ENCODE measurements around the gene COPE. TPM values are rescaled to one million over a fixed set of nuclear protein-coding genes. Genes with fewer than 3 reads are reported as not detected.

COPE gene
- total and polyA plus RNA-seq, 2 of the 8 experiments (the other 6 are each of a cell fraction or from before 2014, with no cell fraction given) = 178 to 356 TPM

- 90% methylated on average over 10 of the region's 10 CpGs; no CpG with 5 or more reads in 1 of the 2 experiments for WGBS, 2 experiments (ENCODE audit: extremely low coverage in 1 of 2, insufficient coverage in 1 of 2, insufficient read length in 1 of 2, insufficient replicate concordance in 2 of 2, low coverage in 1 of 2, low lambda C conversion rate in 2 of 2, missing lambda C conversion rate in 1 of 2)
- H3K23ac ChIP-seq (ENCODE audit: insufficient read length) = no peak overlapping the region
- TF ChIP-seq SIRT6 (IDR thresholded peaks at IDR 0.05; ENCODE audit: low read length) (no peak), PHF8 (conservative IDR thresholded peaks at IDR 0.05; ENCODE audit: low read depth, low read length) (no peak), RNF2 (IDR thresholded peaks at IDR 0.05; ENCODE audit: borderline replicate concordance, low read depth, low read length, missing control alignments, poor library complexity, severe bottlenecking) (no peak), HDAC2 (IDR thresholded peaks at IDR 0.05; ENCODE audit: borderline replicate concordance in 1 of 2, low read depth in 2 of 2, low read length in 2 of 2) (no peak), EZH2 (IDR thresholded peaks at IDR 0.05; ENCODE audit: low read depth, low read length, severe bottlenecking) (no peak), NRF1 (IDR thresholded peaks at IDR 0.05; ENCODE audit: low read depth, low read length) (no peak), CHD2 (IDR thresholded peaks at IDR 0.05; ENCODE audit: low read length) (no peak)
- TF ChIP-seq, protein P1, sequence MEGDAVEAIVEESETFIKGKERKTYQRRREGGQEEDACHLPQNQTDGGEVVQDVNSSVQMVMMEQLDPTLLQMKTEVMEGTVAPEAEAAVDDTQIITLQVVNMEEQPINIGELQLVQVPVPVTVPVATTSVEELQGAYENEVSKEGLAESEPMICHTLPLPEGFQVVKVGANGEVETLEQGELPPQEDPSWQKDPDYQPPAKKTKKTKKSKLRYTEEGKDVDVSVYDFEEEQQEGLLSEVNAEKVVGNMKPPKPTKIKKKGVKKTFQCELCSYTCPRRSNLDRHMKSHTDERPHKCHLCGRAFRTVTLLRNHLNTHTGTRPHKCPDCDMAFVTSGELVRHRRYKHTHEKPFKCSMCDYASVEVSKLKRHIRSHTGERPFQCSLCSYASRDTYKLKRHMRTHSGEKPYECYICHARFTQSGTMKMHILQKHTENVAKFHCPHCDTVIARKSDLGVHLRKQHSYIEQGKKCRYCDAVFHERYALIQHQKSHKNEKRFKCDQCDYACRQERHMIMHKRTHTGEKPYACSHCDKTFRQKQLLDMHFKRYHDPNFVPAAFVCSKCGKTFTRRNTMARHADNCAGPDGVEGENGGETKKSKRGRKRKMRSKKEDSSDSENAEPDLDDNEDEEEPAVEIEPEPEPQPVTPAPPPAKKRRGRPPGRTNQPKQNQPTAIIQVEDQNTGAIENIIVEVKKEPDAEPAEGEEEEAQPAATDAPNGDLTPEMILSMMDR (IDR thresholded peaks at IDR 0.05; ENCODE audit: control extremely low read depth in 1 of 3, insufficient read depth in 1 of 3, low read depth in 1 of 3, low read length in 3 of 3) = no peak
Measured at GRCh38 chr19:18889949-18890745, 29.0 kb downstream of the COPE start.

More at GRCh38 chr19:18889949-18890745, 29.0 kb downstream of the COPE start:
- Histone ChIP-seq H3K4ac (replicated peaks; ENCODE audit: insufficient read length, low read depth, low read length) (no peak overlapping the region), H3K23me2 (ENCODE audit: low read depth, low read length) (peaks cover under 1% of the 10 kb centered on the region; the same call in 1 of the 2 replicates), H3K36me3 (ENCODE audit: control insufficient read depth in 2 of 4, insufficient read depth in 4 of 4, low read length in 3 of 4) (no peaks in the 10 kb centered on the region), H3K4me2 (ENCODE audit: insufficient read depth in 1 of 2, low read depth in 2 of 2, low read length in 2 of 2) (no peak overlapping the region), H3K27me3 (replicated peaks in 1 of 4; ENCODE audit: control insufficient read depth in 3 of 4, extremely low read depth in 1 of 4, insufficient read depth in 3 of 4, low read length in 3 of 4) (peaks cover 0 to 2% (median 1%) of the 10 kb centered on the region in 4 experiments; a peak in 3 of 7 replicates), H4K8ac (ENCODE audit: extremely low read depth, insufficient read depth, low read length) (no peak overlapping the region), H4K20me1 (replicated peaks in 1 of 2; ENCODE audit: control insufficient read depth in 1 of 2, insufficient read depth in 2 of 2, low read length in 2 of 2) (peaks cover 2 to 12% of the 10 kb centered on the region in 2 experiments), H4K91ac (replicated peaks; ENCODE audit: insufficient read length, low read length) (no peak overlapping the region), H3K79me2 (ENCODE audit: control insufficient read depth in 1 of 2, insufficient read depth in 2 of 2, low read length in 2 of 2) (no peaks in the 10 kb centered on the region), H3K4me3 (ENCODE audit: extremely low read depth in 1 of 4, insufficient read depth in 2 of 4, low read depth in 3 of 4, low read length in 4 of 4) (no peak overlapping the region), H3K9ac (replicated peaks in 1 of 4; ENCODE audit: extremely low read depth in 1 of 4, low read depth in 3 of 4, low read length in 3 of 4) (no peak overlapping the region), H3K79me1 (ENCODE audit: low read depth, low read length) (0 out of 2 replicates have a peak, but pooled peaks cover 2% of the 10 kb centered on the region), H3K18ac (ENCODE audit: extremely low read depth, low read length) (no peak overlapping the region), H2BK15ac (ENCODE audit: low read length) (no peak overlapping the region), H2BK120ac (replicated peaks; ENCODE audit: low read depth, low read length) (no peak overlapping the region), H2BK12ac (ENCODE audit: low read depth, low read length) (no peak overlapping the region), H2BK20ac (ENCODE audit: low read length) (no peak overlapping the region), H2AFZ (ENCODE audit: low read length) (no peak overlapping the region), H3K4me1 (replicated peaks in 1 of 4; ENCODE audit: control insufficient read depth in 3 of 4, insufficient read depth in 4 of 4, low read length in 3 of 4) (peaks cover 0 to 8% (median 5%) of the 10 kb centered on the region in 4 experiments; a peak in 5 of 7 replicates), H2AK5ac (ENCODE audit: low read depth, low read length) (no peak overlapping the region), H2BK5ac (ENCODE audit: low read depth, low read length) (no peak overlapping the region), H3K27ac (ENCODE audit: low read depth, low read length) (no peak overlapping the region), H3K9me3 (ENCODE audit: insufficient read depth in 2 of 2, low read depth in 1 of 2, low read length in 1 of 2) (no peaks in the 10 kb centered on the region), H4K5ac (ENCODE audit: insufficient read length, low read depth, low read length) (no peak overlapping the region), H3K14ac (ENCODE audit: insufficient read length) (no peak overlapping the region), H3K56ac (replicated peaks; ENCODE audit: insufficient read length, low read depth, low read length) (no peak overlapping the region)
- ChIA-PET CTCF (ENCODE audit: partially characterized antibody) (interaction anchor here (0.8 to 2.5 kb wide), 5 partner anchors 26 to 106 kb away, joined by 3 to 9 read pairs (median 3); no protein-coding TSS in a partner anchor), POLR2A (ENCODE audit: partially characterized antibody) (interaction anchor here (0.6 to 1.8 kb wide), 5 partner anchors 10 to 634 kb away, joined by 3 to 7 read pairs (median 3); no protein-coding TSS in a partner anchor)
- FAIRE-seq (no peak), DNase-seq (ENCODE audit: low read depth in 1 of 2, low spot score in 2 of 2) (no peak)
